Stimulated activated CD8-positive, alpha-beta memory T cell treated with anti-CD3 and anti-CD28 coated beads, Interleukin-15, amount 100 ng/mL, for 24 hours (primary cell): ENCODE data around the gene SMYD3.
"Not testable (repeated sequence)": the region's sequence is repeated elsewhere in the genome, so short reads cannot be mapped to it uniquely, and the experiment has no call there.

Experiments
- DNase-seq: peaks from one replicate; pipeline ENCODE4 v3.0.0-alpha.2; 2020; ENCODE audit warnings: low read depth

Gene SMYD3

GRCh38 chr1:245834002-245834401, 673.1 kb downstream of the SMYD3 start:
- DNase-seq, result no peak

- DNase-seq, result no peak
Measured at GRCh38 chr1:245832771-245833527, 674.1 kb downstream of the SMYD3 start.

GRCh38 chr1:245831518-245831917, 675.6 kb downstream of the SMYD3 start:
- DNase-seq, result no peak

- no peak for DNase-seq
Measured at GRCh38 chr1:245829826-245830225, 677.3 kb downstream of the SMYD3 start.

GRCh38 chr1:245829194-245829593, 677.9 kb downstream of the SMYD3 start:
- DNase-seq, result no peak

GRCh38 chr1:245827301-245827700, 679.8 kb downstream of the SMYD3 start:
- DNase-seq, result no peak

- no peak for DNase-seq
Measured at GRCh38 chr1:245825128-245825901, 681.8 kb downstream of the SMYD3 start.

- no peak for DNase-seq
Measured at GRCh38 chr1:245823408-245824147, 683.5 kb downstream of the SMYD3 start.

GRCh38 chr1:245822996-245823395, 684.1 kb downstream of the SMYD3 start:
- DNase-seq, result no peak

- not testable (repeated sequence) for DNase-seq
Measured at GRCh38 chr1:245818363-245818762, 688.7 kb downstream of the SMYD3 start.

GRCh38 chr1:245816496-245816895, 690.6 kb downstream of the SMYD3 start:
- DNase-seq, result not testable (repeated sequence)

GRCh38 chr1:245814651-245815050, 692.4 kb downstream of the SMYD3 start:
- DNase-seq, result no peak

GRCh38 chr1:245812278-245812677, 694.8 kb downstream of the SMYD3 start:
- DNase-seq, result no peak

- no peak for DNase-seq
Measured at GRCh38 chr1:245810789-245811337, 696.2 kb downstream of the SMYD3 start.

- DNase-seq, result no peak
Measured at GRCh38 chr1:245810181-245810769, 696.8 kb downstream of the SMYD3 start.

GRCh38 chr1:245809361-245809760, 697.7 kb downstream of the SMYD3 start:
- no peak for DNase-seq

- no peak for DNase-seq
Measured at GRCh38 chr1:245807954-245808719, 698.9 kb downstream of the SMYD3 start.

- DNase-seq, result no peak
Measured at GRCh38 chr1:245807306-245807705, 699.8 kb downstream of the SMYD3 start.

GRCh38 chr1:245805532-245805931, 701.5 kb downstream of the SMYD3 start:
- DNase-seq, result no peak

GRCh38 chr1:245804696-245805095, 702.4 kb downstream of the SMYD3 start:
- DNase-seq, result no peak

GRCh38 chr1:245803666-245804037, 703.4 kb downstream of the SMYD3 start:
- no peak for DNase-seq
